ENCODE data around the gene MRPL36. TPM values are rescaled to one million over a fixed set of nuclear protein-coding genes. Genes with fewer than 3 reads are reported as not detected.

Gene MRPL36
- total and polyA plus RNA-seq, 4 donors = 22.3 to 106 (median 56.3) TPM

GRCh38 chr5:1835431-1835830, 35.8 kb upstream of the MRPL36 start:
- TF ChIP-seq GABPA (IDR thresholded peaks at IDR 0.05 in 1 of 2, conservative IDR thresholded peaks at IDR 0.05 in 1 of 2) = no peak
- TF ChIP-seq RAD21 (IDR thresholded peaks at IDR 0.05) = no peak
- no peak for TF ChIP-seq ATF3 (IDR thresholded peaks at IDR 0.05)
- no peak for TF ChIP-seq HNF4G (IDR thresholded peaks at IDR 0.05)
- TF ChIP-seq JUND (IDR thresholded peaks at IDR 0.05) = no peak
- no peak for TF ChIP-seq REST (IDR thresholded peaks at IDR 0.05)
- no peak for TF ChIP-seq FOXA1 (IDR thresholded peaks at IDR 0.05)
- H3K4me3 ChIP-seq (ENCODE audit: low read depth in 1 of 3, low read length in 3 of 3) = no peak overlapping the region
- no peaks in the 10 kb centered on the region for H3K4me1 ChIP-seq (ENCODE audit: control insufficient read depth in 4 of 4, insufficient read depth in 4 of 4, low read length in 3 of 4)
- no peaks in the 10 kb centered on the region for H3K9me3 ChIP-seq (ENCODE audit: control insufficient read depth in 4 of 4, low read length in 3 of 4)
- H3K36me3 ChIP-seq (ENCODE audit: control insufficient read depth in 4 of 4, insufficient read depth in 3 of 4, low read depth in 1 of 4, low read length in 3 of 4) = no peaks in the 10 kb centered on the region
- 84% methylated on average over 13 of the region's 13 CpGs for WGBS
- H3K27me3 ChIP-seq (ENCODE audit: control insufficient read depth in 4 of 4, insufficient read depth in 4 of 4, low read length in 3 of 4) = no peaks in the 10 kb centered on the region
- no peak for DNase-seq (ENCODE audit: low spot score)
- no peak overlapping the region for H3K27ac ChIP-seq (ENCODE audit: low read depth in 1 of 2, low read length in 2 of 2)
- H3K9ac ChIP-seq (ENCODE audit: low read depth in 1 of 2, low read length in 2 of 2) = no peak overlapping the region

GRCh38 chr5:1834721-1835429, 35.2 kb upstream of the MRPL36 start:
- Histone ChIP-seq H3K36me3 (ENCODE audit: control insufficient read depth in 4 of 4, insufficient read depth in 3 of 4, low read depth in 1 of 4, low read length in 3 of 4) (no peaks in the 10 kb centered on the region), H3K27me3 (ENCODE audit: control insufficient read depth in 4 of 4, insufficient read depth in 4 of 4, low read length in 3 of 4) (no peaks in the 10 kb centered on the region), H3K4me3 (ENCODE audit: low read depth in 1 of 3, low read length in 3 of 3) (no peak overlapping the region), H3K9ac (ENCODE audit: low read depth in 1 of 2, low read length in 2 of 2) (no peak overlapping the region), H3K9me3 (ENCODE audit: control insufficient read depth in 4 of 4, low read length in 3 of 4) (no peaks in the 10 kb centered on the region), H3K27ac (ENCODE audit: low read depth in 1 of 2, low read length in 2 of 2) (no peak overlapping the region), H3K4me1 (ENCODE audit: control insufficient read depth in 4 of 4, insufficient read depth in 4 of 4, low read length in 3 of 4) (no peaks in the 10 kb centered on the region)
- TF ChIP-seq FOXA2 (IDR thresholded peaks at IDR 0.05) (no peak), YY1 (IDR thresholded peaks at IDR 0.05) (no peak), GABPA (IDR thresholded peaks at IDR 0.05 in 1 of 2, conservative IDR thresholded peaks at IDR 0.05 in 1 of 2) (no peak), RXRA (IDR thresholded peaks at IDR 0.05) (no peak), EGR1 (IDR thresholded peaks at IDR 0.05; ENCODE audit: low read depth in 2 of 2) (no peak), SP1 (IDR thresholded peaks at IDR 0.05) (no peak), TAF1 (conservative IDR thresholded peaks at IDR 0.05) (no peak)
- TF ChIP-seq, protein P1, sequence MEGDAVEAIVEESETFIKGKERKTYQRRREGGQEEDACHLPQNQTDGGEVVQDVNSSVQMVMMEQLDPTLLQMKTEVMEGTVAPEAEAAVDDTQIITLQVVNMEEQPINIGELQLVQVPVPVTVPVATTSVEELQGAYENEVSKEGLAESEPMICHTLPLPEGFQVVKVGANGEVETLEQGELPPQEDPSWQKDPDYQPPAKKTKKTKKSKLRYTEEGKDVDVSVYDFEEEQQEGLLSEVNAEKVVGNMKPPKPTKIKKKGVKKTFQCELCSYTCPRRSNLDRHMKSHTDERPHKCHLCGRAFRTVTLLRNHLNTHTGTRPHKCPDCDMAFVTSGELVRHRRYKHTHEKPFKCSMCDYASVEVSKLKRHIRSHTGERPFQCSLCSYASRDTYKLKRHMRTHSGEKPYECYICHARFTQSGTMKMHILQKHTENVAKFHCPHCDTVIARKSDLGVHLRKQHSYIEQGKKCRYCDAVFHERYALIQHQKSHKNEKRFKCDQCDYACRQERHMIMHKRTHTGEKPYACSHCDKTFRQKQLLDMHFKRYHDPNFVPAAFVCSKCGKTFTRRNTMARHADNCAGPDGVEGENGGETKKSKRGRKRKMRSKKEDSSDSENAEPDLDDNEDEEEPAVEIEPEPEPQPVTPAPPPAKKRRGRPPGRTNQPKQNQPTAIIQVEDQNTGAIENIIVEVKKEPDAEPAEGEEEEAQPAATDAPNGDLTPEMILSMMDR (IDR thresholded peaks at IDR 0.05; ENCODE audit: low read depth, low read length, missing input control) = no peak
- 70% methylated on average over 21 of the region's 21 CpGs for WGBS
- DNase-seq (ENCODE audit: low spot score) = no peak
